Measurements from ENCODE around the gene AGA. TPM values are rescaled to one million over a fixed set of nuclear protein-coding genes. Genes with fewer than 3 reads are reported as not detected.

AGA gene
- total and polyA plus RNA-seq, 2 of the 8 experiments (the other 6 are each of a cell fraction or from before 2014, with no cell fraction given): 8.5 to 11.6 TPM

DNA sequence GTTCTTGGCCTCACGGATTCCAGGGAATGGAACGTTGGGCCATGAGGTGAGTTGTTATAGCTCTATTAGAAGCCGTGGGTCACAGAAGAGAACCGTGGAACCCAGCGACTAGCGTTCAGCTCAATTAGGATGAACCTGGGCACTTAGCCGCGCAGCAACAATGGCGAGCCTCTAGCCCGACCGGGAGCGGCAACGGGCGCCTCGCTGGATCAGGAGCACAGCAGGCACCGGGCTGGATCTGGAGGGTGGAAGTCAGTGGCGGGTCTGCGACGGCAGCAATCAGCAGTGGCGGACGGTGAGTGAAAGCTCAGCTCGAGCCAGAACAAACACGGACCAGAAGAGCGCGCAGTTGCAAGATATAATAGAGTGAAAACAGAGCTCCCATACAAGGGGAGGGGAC lies 34.2 kb downstream of the AGA start:
- Histone ChIP-seq H3K9ac (replicated peaks in 1 of 4; ENCODE audit: extremely low read depth in 1 of 4, low read depth in 3 of 4, low read length in 3 of 4) (no peak overlapping the region), H3K4me2 (ENCODE audit: insufficient read depth in 1 of 2, low read depth in 2 of 2, low read length in 2 of 2) (no peak overlapping the region), H3K27ac (ENCODE audit: low read depth, low read length) (no peak overlapping the region), H3K23me2 (ENCODE audit: low read depth, low read length) (no peaks in the 10 kb centered on the region), H2BK12ac (ENCODE audit: low read depth, low read length) (no peak overlapping the region), H3K36me3 (ENCODE audit: control insufficient read depth in 2 of 4, insufficient read depth in 4 of 4, low read length in 3 of 4) (no peaks in the 10 kb centered on the region), H3K9me3 (ENCODE audit: insufficient read depth in 2 of 2, low read depth in 1 of 2, low read length in 1 of 2) (no peaks in the 10 kb centered on the region; a peak in 1 of 4 replicates), H2BK15ac (ENCODE audit: low read length) (no peak overlapping the region), H4K8ac (ENCODE audit: extremely low read depth, insufficient read depth, low read length) (no peak overlapping the region), H3K18ac (ENCODE audit: extremely low read depth, low read length) (no peak overlapping the region), H4K20me1 (replicated peaks in 1 of 2; ENCODE audit: control insufficient read depth in 1 of 2, insufficient read depth in 2 of 2, low read length in 2 of 2) (no peaks in the 10 kb centered on the region), H4K91ac (replicated peaks; ENCODE audit: insufficient read length, low read length) (no peak overlapping the region), H3K56ac (replicated peaks; ENCODE audit: insufficient read length, low read depth, low read length) (no peak overlapping the region), H3K79me1 (ENCODE audit: low read depth, low read length) (no peaks in the 10 kb centered on the region), H3K27me3 (replicated peaks in 1 of 4; ENCODE audit: control insufficient read depth in 3 of 4, extremely low read depth in 1 of 4, insufficient read depth in 3 of 4, low read length in 3 of 4) (no peaks in the 10 kb centered on the region), H3K14ac (ENCODE audit: insufficient read length) (no peak overlapping the region), H2AK5ac (ENCODE audit: low read depth, low read length) (no peak overlapping the region), H3K4ac (replicated peaks; ENCODE audit: insufficient read length, low read depth, low read length) (no peak overlapping the region), H3K79me2 (ENCODE audit: control insufficient read depth in 1 of 2, insufficient read depth in 2 of 2, low read length in 2 of 2) (no peaks in the 10 kb centered on the region), H3K23ac (ENCODE audit: insufficient read length) (no peak overlapping the region), H3K4me1 (replicated peaks in 1 of 4; ENCODE audit: control insufficient read depth in 3 of 4, insufficient read depth in 4 of 4, low read length in 3 of 4) (no peaks in the 10 kb centered on the region), H2BK120ac (replicated peaks; ENCODE audit: low read depth, low read length) (no peak overlapping the region), H3K4me3 (ENCODE audit: extremely low read depth in 1 of 4, insufficient read depth in 2 of 4, low read depth in 3 of 4, low read length in 4 of 4) (no peak overlapping the region), H2BK5ac (ENCODE audit: low read depth, low read length) (no peak overlapping the region), H4K5ac (ENCODE audit: insufficient read length, low read depth, low read length) (no peak overlapping the region), H2BK20ac (ENCODE audit: low read length) (no peak overlapping the region), H2AFZ (ENCODE audit: low read length) (no peak overlapping the region)
- ChIA-PET POLR2A (ENCODE audit: partially characterized antibody) (interaction anchor here (1.6 kb wide), 1 partner anchor 34 kb away, joined by 6 read pairs; the partner anchor contains the start of gene AGA), CTCF (ENCODE audit: partially characterized antibody) (interaction anchor here (1.3 kb wide), 1 partner anchor 41 kb away, joined by 3 read pairs; no protein-coding TSS in a partner anchor)
- no peak for DNase-seq (ENCODE audit: low read depth in 1 of 2, low spot score in 2 of 2)
- 97% methylated on average over 25 of the region's 25 CpGs; no CpG with 5 or more reads in 1 of the 2 experiments for WGBS, 2 experiments (ENCODE audit: extremely low coverage in 1 of 2, insufficient coverage in 1 of 2, insufficient read length in 1 of 2, insufficient replicate concordance in 2 of 2, low coverage in 1 of 2, low lambda C conversion rate in 2 of 2, missing lambda C conversion rate in 1 of 2)
- TF ChIP-seq CEBPB (IDR thresholded peaks at IDR 0.05; ENCODE audit: low read depth, low read length): no peak
- TF ChIP-seq POLR2AphosphoS5 (IDR thresholded peaks at IDR 0.05; ENCODE audit: low read depth, low read length): no peak
- no peak for TF ChIP-seq NANOG (IDR thresholded peaks at IDR 0.05; ENCODE audit: insufficient read depth, low read depth, low read length, poor library complexity, severe bottlenecking)
- TF ChIP-seq, protein P1, sequence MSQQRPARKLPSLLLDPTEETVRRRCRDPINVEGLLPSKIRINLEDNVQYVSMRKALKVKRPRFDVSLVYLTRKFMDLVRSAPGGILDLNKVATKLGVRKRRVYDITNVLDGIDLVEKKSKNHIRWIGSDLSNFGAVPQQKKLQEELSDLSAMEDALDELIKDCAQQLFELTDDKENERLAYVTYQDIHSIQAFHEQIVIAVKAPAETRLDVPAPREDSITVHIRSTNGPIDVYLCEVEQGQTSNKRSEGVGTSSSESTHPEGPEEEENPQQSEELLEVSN (IDR thresholded peaks at IDR 0.05): no peak
- TF ChIP-seq EZH2 (IDR thresholded peaks at IDR 0.05; ENCODE audit: low read depth, low read length, severe bottlenecking): no peak
- no peak for TF ChIP-seq JUND (IDR thresholded peaks at IDR 0.05; ENCODE audit: low read length)
- no peak for TF ChIP-seq SP2 (IDR thresholded peaks at IDR 0.05; ENCODE audit: low read length)
- TF ChIP-seq HDAC6 (IDR thresholded peaks at IDR 0.05; ENCODE audit: low read depth, low read length): no peak
- FAIRE-seq: no peak
